ENCODE results near the gene SLC35F3. TPM values are rescaled to one million over a fixed set of nuclear protein-coding genes. Genes with fewer than 3 reads are reported as not detected.

The SLC35F3 gene
- total RNA-seq, 1 experiment from 2014 or later, result 3.3 TPM

GRCh38 chr1:234315091-234315541, 410.6 kb downstream of the SLC35F3 start:
- peak; percentile 89 for DNase-seq (ENCODE audit: unreplicated experiment)
- ChIA-PET CTCF (interaction anchor here (0.8 to 14.2 kb wide), 5 partner anchors 12 to 874 kb away, joined by 3 to 506 read pairs (median 38); no protein-coding TSS in a partner anchor), POLR2A (interaction anchor here (0.8 to 1.0 kb wide), 2 partner anchors 88 to 191 kb away, joined by 3 read pairs; no protein-coding TSS in a partner anchor)
- peaks cover 14% of the 10 kb centered on the region for H3K4me1 Mint-ChIP-seq (ENCODE audit: insufficient read depth, unreplicated experiment)
- no peaks in the 10 kb centered on the region for H3K36me3 Mint-ChIP-seq (ENCODE audit: insufficient read depth, unreplicated experiment)
- TF ChIP-seq CTCF (IDR thresholded peaks at IDR 0.05; ENCODE audit: unreplicated experiment), result no peak
- no peak overlapping the region for H3K4me3 Mint-ChIP-seq (ENCODE audit: unreplicated experiment)
- H3K27me3 Mint-ChIP-seq (ENCODE audit: insufficient read depth, unreplicated experiment), result no peaks in the 10 kb centered on the region
- intact Hi-C loops (cut with micrococcal nuclease), result no loop called here
- no peaks in the 10 kb centered on the region for H3K9me3 Mint-ChIP-seq (ENCODE audit: unreplicated experiment)
- H3K27ac Mint-ChIP-seq (ENCODE audit: low read depth, unreplicated experiment), result peak overlapping the region; percentile 1
- BruUV-seq (replicated peaks), result no TSS peak

GRCh38 chr1:234315588-234315987, 411.1 kb downstream of the SLC35F3 start:
- Mint-ChIP-seq H3K27ac (ENCODE audit: low read depth, unreplicated experiment) (peak overlapping the region; percentile 1), H3K27me3 (ENCODE audit: insufficient read depth, unreplicated experiment) (no peaks in the 10 kb centered on the region), H3K4me1 (ENCODE audit: insufficient read depth, unreplicated experiment) (peaks cover 14% of the 10 kb centered on the region), H3K9me3 (ENCODE audit: unreplicated experiment) (no peaks in the 10 kb centered on the region), H3K36me3 (ENCODE audit: insufficient read depth, unreplicated experiment) (no peaks in the 10 kb centered on the region), H3K4me3 (ENCODE audit: unreplicated experiment) (no peak overlapping the region)
- no TSS peak for BruUV-seq (replicated peaks)
- ChIA-PET CTCF (interaction anchor here (0.5 to 14.2 kb wide), 4 partner anchors 12 to 875 kb away, joined by 3 to 506 read pairs (median 22); no protein-coding TSS in a partner anchor), POLR2A (interaction anchor here (0.8 to 1.0 kb wide), 2 partner anchors 88 to 191 kb away, joined by 3 read pairs; no protein-coding TSS in a partner anchor)
- intact Hi-C loops (cut with micrococcal nuclease), result no loop called here
- DNase-seq (ENCODE audit: unreplicated experiment), result no peak
- TF ChIP-seq CTCF (IDR thresholded peaks at IDR 0.05; ENCODE audit: unreplicated experiment), result no peak

GRCh38 chr1:234316486-234316885, 412.0 kb downstream of the SLC35F3 start:
- peaks cover 14% of the 10 kb centered on the region for H3K4me1 Mint-ChIP-seq (ENCODE audit: insufficient read depth, unreplicated experiment)
- intact Hi-C loops (cut with micrococcal nuclease), result no loop called here
- no peaks in the 10 kb centered on the region for H3K9me3 Mint-ChIP-seq (ENCODE audit: unreplicated experiment)
- no TSS peak for BruUV-seq (replicated peaks)
- H3K27me3 Mint-ChIP-seq (ENCODE audit: insufficient read depth, unreplicated experiment), result no peaks in the 10 kb centered on the region
- H3K27ac Mint-ChIP-seq (ENCODE audit: low read depth, unreplicated experiment), result no peak overlapping the region
- CTCF ChIA-PET, result interaction anchor here (0.7 to 5.8 kb wide), 5 partner anchors 7 to 205 kb away, joined by 4 to 61 read pairs (median 7); no protein-coding TSS in a partner anchor
- no peak overlapping the region for H3K4me3 Mint-ChIP-seq (ENCODE audit: unreplicated experiment)
- POLR2A ChIA-PET, result interaction anchor here (0.6 kb wide), 1 partner anchor 137 kb away, joined by 3 read pairs; no protein-coding TSS in a partner anchor
- peaks cover 4% of the 10 kb centered on the region for H3K36me3 Mint-ChIP-seq (ENCODE audit: insufficient read depth, unreplicated experiment)
- no peak for TF ChIP-seq CTCF (IDR thresholded peaks at IDR 0.05; ENCODE audit: unreplicated experiment)
- DNase-seq (ENCODE audit: unreplicated experiment), result no peak

- ChIA-PET CTCF (interaction anchor here (1.5 to 5.8 kb wide), 4 partner anchors 8 to 203 kb away, joined by 5 to 61 read pairs (median 22); no protein-coding TSS in a partner anchor), POLR2A (no interaction called here)
- Mint-ChIP-seq H3K9me3 (ENCODE audit: unreplicated experiment) (no peaks in the 10 kb centered on the region), H3K27ac (ENCODE audit: low read depth, unreplicated experiment) (no peak overlapping the region), H3K27me3 (ENCODE audit: insufficient read depth, unreplicated experiment) (no peaks in the 10 kb centered on the region), H3K4me1 (ENCODE audit: insufficient read depth, unreplicated experiment) (peaks cover 14% of the 10 kb centered on the region), H3K4me3 (ENCODE audit: unreplicated experiment) (no peak overlapping the region), H3K36me3 (ENCODE audit: insufficient read depth, unreplicated experiment) (peaks cover 4% of the 10 kb centered on the region)
- intact Hi-C loops (cut with micrococcal nuclease), result no loop called here
- TF ChIP-seq CTCF (IDR thresholded peaks at IDR 0.05; ENCODE audit: unreplicated experiment), result no peak
- no peak for DNase-seq (ENCODE audit: unreplicated experiment)
- no TSS peak for BruUV-seq (replicated peaks)
Observed at GRCh38 chr1:234316937-234317336, 412.5 kb downstream of the SLC35F3 start.
